ENCODE data around the gene CMSS1. TPM values are rescaled to one million over a fixed set of nuclear protein-coding genes. Genes with fewer than 3 reads are reported as not detected.

Gene CMSS1
- total RNA-seq, 6 experiments from 2014 or later = 10.1 to 14.6 (median 11.6) TPM

DNA sequence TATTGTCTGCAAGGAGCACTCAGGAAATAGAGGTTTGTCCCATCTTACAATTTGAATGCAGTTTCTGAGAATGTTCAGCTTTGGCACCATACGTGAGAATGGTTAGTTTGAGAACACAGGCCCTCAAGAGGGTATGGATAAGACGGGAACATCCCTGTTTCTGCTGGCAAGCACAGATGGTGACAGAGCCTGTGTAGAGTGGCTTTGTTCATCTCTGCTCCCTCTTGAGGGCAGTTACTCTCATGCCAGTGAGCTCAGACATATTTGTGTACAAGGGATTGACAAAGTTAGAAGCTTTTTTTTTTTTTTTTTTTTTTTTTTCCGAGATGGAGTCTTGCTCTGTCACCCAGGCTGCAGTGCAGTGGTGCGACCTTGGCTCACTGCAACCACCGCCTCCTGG, 368.2 kb downstream of the CMSS1 start:
- intact Hi-C loops (cut with DNase I) = no loop called here
- H3K4me3 ChIP-seq = no peak overlapping the region
- H3K4me1 ChIP-seq = no peaks in the 10 kb centered on the region
- H3K27me3 ChIP-seq = no peaks in the 10 kb centered on the region
- DNase-seq (no peak), ATAC-seq (no peak)
- no peak for TF ChIP-seq POLR2A (IDR thresholded peaks at IDR 0.05)
- TF ChIP-seq, protein P1, sequence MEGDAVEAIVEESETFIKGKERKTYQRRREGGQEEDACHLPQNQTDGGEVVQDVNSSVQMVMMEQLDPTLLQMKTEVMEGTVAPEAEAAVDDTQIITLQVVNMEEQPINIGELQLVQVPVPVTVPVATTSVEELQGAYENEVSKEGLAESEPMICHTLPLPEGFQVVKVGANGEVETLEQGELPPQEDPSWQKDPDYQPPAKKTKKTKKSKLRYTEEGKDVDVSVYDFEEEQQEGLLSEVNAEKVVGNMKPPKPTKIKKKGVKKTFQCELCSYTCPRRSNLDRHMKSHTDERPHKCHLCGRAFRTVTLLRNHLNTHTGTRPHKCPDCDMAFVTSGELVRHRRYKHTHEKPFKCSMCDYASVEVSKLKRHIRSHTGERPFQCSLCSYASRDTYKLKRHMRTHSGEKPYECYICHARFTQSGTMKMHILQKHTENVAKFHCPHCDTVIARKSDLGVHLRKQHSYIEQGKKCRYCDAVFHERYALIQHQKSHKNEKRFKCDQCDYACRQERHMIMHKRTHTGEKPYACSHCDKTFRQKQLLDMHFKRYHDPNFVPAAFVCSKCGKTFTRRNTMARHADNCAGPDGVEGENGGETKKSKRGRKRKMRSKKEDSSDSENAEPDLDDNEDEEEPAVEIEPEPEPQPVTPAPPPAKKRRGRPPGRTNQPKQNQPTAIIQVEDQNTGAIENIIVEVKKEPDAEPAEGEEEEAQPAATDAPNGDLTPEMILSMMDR (IDR thresholded peaks at IDR 0.05) = no peak
- H3K27ac ChIP-seq = no peak overlapping the region
- no peaks in the 10 kb centered on the region for H3K9me3 ChIP-seq
- 81% methylated on average over 5 of the region's 5 CpGs for WGBS (ENCODE audit: insufficient coverage, low coverage, low lambda C conversion rate, missing lambda C conversion rate)
- no peaks in the 10 kb centered on the region for H3K36me3 ChIP-seq

DNA sequence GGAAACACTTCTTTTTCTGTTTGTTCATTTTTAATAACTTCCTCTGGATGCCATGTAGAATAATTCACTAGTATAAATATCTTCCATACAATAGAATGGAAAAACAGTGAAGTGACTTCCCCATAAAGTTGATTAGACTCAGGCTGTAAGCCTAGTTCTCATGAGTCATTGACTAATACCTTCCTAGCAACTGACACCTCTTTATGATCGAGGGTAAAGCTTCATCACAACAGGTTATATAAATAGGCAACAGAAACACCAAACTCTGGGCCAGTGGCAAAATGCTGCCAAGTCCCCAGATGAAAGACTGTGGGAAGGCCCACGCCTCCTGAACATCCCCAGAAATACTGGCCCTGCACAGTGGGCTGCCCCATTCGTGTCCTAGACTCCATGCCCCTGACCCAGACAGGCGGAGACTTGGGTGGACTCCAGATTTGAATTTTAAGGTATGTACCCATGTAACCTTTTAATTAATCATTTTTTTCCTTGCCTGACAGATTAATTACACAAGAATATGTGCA, 371.8 kb downstream of the CMSS1 start:
- WGBS (ENCODE audit: insufficient coverage, low coverage, low lambda C conversion rate, missing lambda C conversion rate) = 86% methylated on average over 4 of the region's 4 CpGs
- DNase-seq = no peak
- no peak overlapping the region for H3K27ac ChIP-seq
- no peaks in the 10 kb centered on the region for H3K27me3 ChIP-seq
- H3K4me1 ChIP-seq = no peaks in the 10 kb centered on the region
- H3K9me3 ChIP-seq = no peaks in the 10 kb centered on the region
- H3K4me3 ChIP-seq = no peak overlapping the region
- ATAC-seq = no peak
- TF ChIP-seq POLR2A (IDR thresholded peaks at IDR 0.05) = no peak
- TF ChIP-seq, protein P1 (IDR thresholded peaks at IDR 0.05) = no peak
- H3K36me3 ChIP-seq = no peaks in the 10 kb centered on the region
- intact Hi-C loops (cut with DNase I) = no loop called here

DNA sequence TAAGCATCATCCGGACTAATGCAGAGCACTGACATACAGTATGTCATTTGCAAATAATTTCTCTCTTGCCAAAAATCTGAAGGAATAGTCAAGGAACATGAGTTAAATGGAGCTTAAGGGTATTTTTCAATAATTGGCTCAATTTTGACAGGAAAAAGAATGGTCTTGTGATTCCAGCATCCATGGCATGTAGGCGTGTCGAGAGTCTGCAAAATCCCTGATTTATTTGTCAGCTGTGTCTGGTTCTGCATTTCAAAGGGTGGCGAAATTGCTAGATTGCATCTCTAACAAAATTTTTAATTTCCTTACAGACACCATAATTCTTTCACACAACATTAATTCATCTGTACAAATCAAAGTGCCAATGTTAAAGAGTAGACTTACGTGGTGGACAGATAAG, 377.7 kb downstream of the CMSS1 start:
- intact Hi-C loops (cut with DNase I) = no loop called here
- 83% methylated on average over 5 of the region's 5 CpGs for WGBS (ENCODE audit: insufficient coverage, low coverage, low lambda C conversion rate, missing lambda C conversion rate)
- no peak for ATAC-seq

DNA sequence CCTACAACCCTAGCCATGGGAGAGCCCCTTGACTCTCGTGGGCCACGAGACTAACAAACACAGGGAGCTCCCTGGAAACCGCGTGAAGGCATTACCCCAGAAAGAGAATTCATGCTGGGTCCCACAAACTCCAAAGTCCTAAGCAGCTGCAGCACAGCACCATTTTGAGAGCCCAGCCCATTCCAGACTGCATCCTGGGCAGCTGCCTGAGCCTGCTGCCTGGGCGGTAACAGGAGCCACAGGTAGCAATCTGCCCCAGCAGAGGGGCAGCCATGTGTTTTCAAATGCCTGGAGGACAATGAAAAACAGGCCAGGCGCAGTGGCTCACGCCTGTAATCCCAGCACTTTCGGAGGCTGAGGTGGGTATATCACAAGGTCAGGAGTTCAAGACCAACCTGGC, 380.2 kb downstream of the CMSS1 start:
- Histone ChIP-seq H3K36me3 (no peaks in the 10 kb centered on the region), H3K27ac (no peak overlapping the region), H3K27me3 (no peaks in the 10 kb centered on the region), H3K4me1 (no peaks in the 10 kb centered on the region), H3K9me3 (no peaks in the 10 kb centered on the region), H3K4me3 (no peak overlapping the region)
- DNase-seq (no peak), ATAC-seq (no peak)
- TF ChIP-seq POLR2A (IDR thresholded peaks at IDR 0.05) = no peak
- TF ChIP-seq, protein P1 (IDR thresholded peaks at IDR 0.05) = no peak
- WGBS (ENCODE audit: insufficient coverage, low coverage, low lambda C conversion rate, missing lambda C conversion rate) = 80% methylated on average over 1 of the region's 8 CpGs
- intact Hi-C loops (cut with DNase I) = no loop called here

More for the DNA sequence above, 377.7 kb downstream of the CMSS1 start:
- Histone ChIP-seq H3K9me3 (no peaks in the 10 kb centered on the region), H3K4me1 (no peaks in the 10 kb centered on the region), H3K27ac (no peak overlapping the region), H3K36me3 (no peaks in the 10 kb centered on the region), H3K27me3 (no peaks in the 10 kb centered on the region), H3K4me3 (no peak overlapping the region)
- no peak for TF ChIP-seq POLR2A (IDR thresholded peaks at IDR 0.05)
- TF ChIP-seq, protein P1 (IDR thresholded peaks at IDR 0.05) = no peak
- DNase-seq = no peak

Data from right lobe of liver (tissue), 6 donors.